ENCODE data around the gene NR2C1.
"Not testable (repeated sequence)": the region's sequence is repeated elsewhere in the genome, so short reads cannot be mapped to it uniquely, and the experiment has no call there.

Gene NR2C1

GRCh38 chr12:94997726-94998125 lies 75.7 kb downstream of the NR2C1 start:
- no peak for DNase-seq

GRCh38 chr12:94997061-94997460 lies 76.4 kb downstream of the NR2C1 start:
- DNase-seq: no peak

- DNase-seq: no peak
Observed at GRCh38 chr12:94994312-94994711, 79.1 kb downstream of the NR2C1 start.

GRCh38 chr12:94993855-94994254 lies 79.6 kb downstream of the NR2C1 start:
- not testable (repeated sequence) for DNase-seq

GRCh38 chr12:94990222-94990621 lies 83.2 kb downstream of the NR2C1 start:
- no peak for DNase-seq

GRCh38 chr12:94988471-94988870 lies 84.9 kb downstream of the NR2C1 start:
- peak; percentile 43 for DNase-seq

- peak; percentile 51 for DNase-seq
Observed at GRCh38 chr12:94987801-94988200, 85.6 kb downstream of the NR2C1 start.

- peak; percentile 8 for DNase-seq
Observed at GRCh38 chr12:94987076-94987669, 86.2 kb downstream of the NR2C1 start.

GRCh38 chr12:94985099-94985498 lies 88.3 kb downstream of the NR2C1 start:
- not testable (repeated sequence) for DNase-seq

- DNase-seq: no peak
Observed at GRCh38 chr12:94983321-94983720, 90.1 kb downstream of the NR2C1 start.

- no peak for DNase-seq
Observed at GRCh38 chr12:94982456-94982855, 91.0 kb downstream of the NR2C1 start.

GRCh38 chr12:94980577-94980976 lies 92.8 kb downstream of the NR2C1 start:
- peak; percentile 31 for DNase-seq

GRCh38 chr12:94979941-94980340 lies 93.5 kb downstream of the NR2C1 start:
- no peak for DNase-seq

- DNase-seq: no peak
Observed at GRCh38 chr12:94977766-94978468, 95.5 kb downstream of the NR2C1 start.

- no peak for DNase-seq
Observed at GRCh38 chr12:94973221-94973620, 100.2 kb downstream of the NR2C1 start.

GRCh38 chr12:94972795-94973194 lies 100.6 kb downstream of the NR2C1 start:
- DNase-seq: no peak

- DNase-seq: no peak
Observed at GRCh38 chr12:94971923-94972322, 101.5 kb downstream of the NR2C1 start.

- DNase-seq: no peak
Observed at GRCh38 chr12:94970560-94970959, 102.9 kb downstream of the NR2C1 start.
